NCI-H748 (cell line): ENCODE data around the gene MLXIPL.
"Not testable (repeated sequence)": the region's sequence is repeated elsewhere in the genome, so short reads cannot be mapped to it uniquely, and the experiment has no call there.

Experiments
- DNase-seq: peaks from one replicate; lab custom pipeline; 2025; ENCODE audit not compliant: unreplicated experiment; lab: John Stamatoyannopoulos, UW

Gene MLXIPL

DNA sequence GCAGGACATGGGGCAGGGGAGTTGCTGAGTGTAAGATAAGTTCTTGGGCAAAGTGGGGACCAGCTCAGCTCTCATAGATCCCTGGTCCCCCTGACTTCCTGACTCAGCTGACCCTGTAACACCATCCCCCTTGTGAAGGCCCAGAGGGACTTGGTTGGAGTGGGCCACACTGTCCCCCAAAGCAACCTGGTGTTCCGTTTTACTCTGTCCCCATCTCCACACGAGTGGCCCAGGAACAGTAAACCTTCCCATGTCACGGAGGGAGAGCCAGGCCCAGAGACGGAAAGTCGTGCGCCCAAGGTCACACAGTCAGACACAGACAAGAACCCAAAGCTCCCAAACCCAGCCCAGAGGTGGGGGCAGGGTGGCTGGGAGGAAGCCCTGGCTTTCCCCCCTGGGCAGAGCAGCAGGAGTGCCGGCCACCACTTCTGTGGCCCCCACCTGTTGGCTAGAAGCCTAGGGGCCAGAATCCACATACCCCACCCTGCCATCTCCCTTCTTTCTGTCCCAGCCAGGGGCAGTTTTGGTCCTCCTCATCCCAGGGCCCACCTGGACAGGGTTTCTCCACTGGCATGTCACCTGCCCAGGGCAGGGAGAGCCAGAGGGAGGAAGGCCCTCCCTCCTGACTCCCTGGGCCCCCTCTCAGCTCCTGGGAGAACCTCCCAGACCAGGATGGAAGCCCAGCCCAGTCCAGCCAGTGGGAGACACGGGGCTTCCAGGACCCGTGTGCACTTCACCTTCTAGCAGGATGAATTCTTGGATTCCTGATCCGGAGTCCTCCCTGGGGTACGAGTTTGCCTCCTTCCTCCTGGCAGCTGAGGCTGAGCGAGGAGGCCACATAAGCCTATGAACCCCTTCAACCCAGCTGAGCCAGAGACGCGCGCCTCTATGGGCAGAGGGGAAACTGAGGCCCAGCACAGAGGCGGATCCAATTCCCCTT, 22.7 kb upstream of the MLXIPL start:
- no peak for DNase-seq

DNA sequence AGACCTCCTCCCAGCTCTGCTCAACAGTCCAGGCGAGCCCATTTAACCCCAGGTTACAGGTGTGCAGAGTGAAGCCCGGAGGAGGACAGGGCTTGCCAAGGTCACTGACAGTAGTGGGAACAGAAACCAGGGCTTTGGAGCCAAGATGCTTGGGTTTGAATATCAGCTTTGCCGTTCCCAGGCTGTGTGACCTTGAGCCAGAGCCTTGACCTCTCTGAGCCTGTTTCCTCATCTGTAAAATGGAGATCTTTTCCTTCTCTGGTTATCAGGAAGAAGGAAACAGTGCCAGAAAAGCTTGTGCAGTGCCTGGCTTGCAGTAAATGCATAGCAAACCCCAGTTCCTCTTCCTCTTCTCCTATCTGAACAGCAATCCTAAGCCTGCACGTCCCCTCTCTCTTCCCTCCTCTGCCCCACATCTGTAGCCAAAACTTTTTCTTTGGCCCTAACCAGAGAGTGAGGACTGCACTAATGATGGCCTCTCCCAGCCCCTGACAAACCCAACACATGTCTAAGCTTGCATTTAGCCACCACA, 21.4 kb upstream of the MLXIPL start:
- DNase-seq, result no peak

DNA sequence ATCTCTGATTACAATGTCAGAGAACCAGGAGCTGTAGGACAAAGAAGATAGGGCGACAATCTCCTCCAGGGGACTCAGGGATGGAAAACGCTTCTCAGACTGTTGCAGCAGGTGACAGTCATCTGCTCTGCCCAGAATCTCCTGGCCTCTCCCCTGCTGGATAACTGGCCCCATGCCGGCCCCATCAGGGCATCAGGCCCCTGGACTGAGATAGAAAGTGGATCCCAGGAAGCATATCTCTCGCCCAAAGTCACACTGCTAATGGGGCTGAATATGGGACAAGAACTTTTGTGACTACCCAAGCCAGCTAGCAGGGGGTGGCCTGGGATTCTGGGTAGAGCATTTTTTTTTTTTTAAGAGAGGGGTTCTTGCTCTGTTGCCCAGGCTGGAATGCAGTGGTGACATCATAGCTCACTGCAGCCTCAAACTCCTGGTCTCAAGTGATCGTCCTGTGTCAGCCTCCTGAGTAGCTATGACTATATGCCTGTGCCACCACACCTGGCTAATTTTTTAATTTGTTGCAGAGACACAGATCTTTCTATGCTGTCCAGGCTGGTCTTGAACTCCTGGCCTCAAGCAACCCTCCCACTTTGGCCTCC, 20.5 kb upstream of the MLXIPL start:
- no peak for DNase-seq

DNA sequence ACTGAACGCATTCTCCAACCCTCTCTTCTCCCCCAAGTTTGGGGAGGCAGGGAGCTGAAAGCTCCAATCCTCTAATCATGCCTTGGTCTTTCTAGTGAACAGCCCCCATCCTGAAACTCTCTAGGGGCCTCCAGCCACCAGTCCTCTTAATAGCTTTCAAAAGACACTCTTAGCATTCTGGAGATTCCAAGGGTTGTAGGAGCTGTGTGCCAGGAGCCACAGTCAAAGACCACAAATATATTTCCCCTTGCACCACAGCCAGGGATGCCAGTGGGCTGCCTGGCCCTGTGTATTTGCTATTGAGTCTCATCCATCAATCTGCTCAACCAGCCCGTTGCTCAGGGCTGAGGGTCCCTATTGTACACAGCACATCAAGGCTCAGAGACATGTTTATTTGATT, 18.5 kb upstream of the MLXIPL start:
- DNase-seq, result no peak

DNA sequence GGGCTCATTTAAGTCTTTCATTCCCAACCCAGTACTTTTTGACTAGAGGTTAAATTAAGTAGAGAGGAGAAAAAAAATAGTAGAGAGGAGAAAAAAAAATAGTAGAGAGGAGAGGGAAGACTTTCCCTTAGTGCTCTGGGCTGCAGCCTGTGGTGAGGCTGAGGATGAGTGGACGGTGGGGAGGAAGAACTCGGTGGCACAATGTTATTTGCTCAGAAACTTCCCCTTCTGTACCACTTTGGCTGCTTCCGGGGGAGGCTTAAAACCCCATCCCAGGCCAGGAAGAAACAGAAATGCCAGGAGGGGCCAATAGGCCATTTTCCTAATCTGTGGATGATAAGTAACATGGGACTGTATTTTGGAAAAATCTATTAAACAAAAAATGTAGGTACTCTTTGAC, 14.6 kb upstream of the MLXIPL start:
- DNase-seq, result no peak

DNA sequence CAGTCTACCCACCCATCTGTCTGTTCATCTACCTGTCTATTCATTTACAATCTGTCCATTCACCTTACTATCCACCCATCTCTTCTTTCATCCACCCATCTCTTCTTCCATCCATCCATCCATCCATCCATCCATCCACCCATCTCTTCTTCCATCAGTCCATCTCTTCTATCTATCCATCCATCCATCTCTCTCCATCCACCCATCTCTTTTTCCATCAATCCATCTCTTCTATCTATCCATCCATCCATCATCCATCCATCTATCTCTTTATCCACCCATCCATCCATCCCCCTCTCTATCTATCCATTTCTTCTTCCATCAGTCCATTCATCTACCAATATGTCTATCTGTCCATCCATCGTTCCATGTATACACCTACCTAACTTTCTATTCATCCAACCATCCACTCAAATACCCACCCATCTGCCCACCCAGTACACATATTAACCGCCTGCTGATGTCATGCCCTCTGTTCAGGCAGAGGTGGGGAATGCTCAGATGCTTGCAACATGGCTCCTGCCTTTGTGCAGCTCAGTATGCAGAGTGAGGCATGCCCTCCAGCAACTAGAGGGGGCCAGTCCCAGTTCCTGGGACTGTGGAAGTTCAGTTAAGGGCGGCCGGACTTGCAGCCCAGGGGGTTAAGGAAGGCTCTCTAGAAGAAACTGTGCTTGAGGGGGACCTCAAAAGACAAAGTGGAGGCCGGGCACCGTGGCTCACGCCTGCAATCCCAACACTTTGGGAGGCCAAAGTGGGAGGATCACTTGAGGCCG, 11.3 kb upstream of the MLXIPL start:
- no peak for DNase-seq

DNA sequence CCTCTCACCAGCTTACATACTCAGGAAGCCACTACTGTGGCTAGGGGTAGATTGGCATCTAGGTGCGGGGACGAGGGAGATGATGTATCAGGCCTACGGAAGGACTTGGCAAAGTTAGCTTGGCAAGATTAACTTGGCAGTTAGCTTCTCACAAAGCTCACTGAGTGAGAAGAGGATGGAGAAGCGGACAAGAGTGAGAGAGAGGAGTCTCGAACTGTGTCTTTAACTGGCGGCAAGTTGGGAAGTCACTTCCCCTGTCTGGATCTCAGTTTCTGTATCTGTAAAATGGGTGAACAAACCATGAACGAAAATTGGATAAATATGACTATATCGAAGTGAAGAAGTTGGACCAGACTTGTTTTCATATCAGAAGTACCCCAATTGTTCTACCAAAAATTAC, 9.5 kb upstream of the MLXIPL start:
- DNase-seq, result no peak

DNA sequence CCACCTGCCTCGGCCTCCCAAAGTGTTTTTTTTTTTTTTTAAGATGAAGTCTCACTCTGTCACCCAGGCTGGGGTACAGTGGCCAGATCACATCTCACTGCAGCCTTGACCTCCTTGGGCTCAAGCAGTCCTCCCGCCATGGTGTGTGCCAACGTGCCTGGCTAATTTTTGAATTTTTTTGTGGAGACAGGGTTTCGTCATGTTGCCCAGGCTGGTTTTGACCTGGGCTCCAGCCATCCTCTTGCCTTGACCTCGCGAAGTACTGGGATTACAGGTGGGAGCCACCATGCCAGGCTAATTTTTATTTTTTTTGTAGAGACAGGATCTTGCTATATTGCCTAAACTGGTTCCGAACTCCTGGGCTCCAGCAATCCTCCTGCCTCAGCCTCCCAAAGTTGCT, 9.0 kb upstream of the MLXIPL start:
- no peak for DNase-seq

DNA sequence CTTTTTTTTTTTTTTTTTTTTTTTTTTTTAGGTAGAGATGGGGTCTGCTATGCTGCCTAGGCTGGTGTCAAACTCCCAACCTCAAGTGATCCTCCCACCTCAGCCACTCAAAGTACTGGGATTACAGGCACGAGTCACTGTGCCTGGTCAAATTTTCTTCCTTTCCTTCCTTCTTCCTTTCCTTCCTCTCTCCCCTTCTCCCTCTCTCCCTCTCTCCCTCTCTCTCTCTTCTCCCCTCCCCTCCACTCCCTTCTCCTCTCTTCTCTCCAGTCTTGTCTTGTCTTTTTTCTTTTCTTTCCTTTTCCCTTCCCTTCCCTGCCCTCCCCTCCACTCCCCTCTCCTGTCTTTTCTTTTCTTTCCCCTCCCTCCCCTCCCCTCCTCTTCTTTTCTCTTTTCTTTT, 7.2 kb upstream of the MLXIPL start:
- no peak for DNase-seq

DNA sequence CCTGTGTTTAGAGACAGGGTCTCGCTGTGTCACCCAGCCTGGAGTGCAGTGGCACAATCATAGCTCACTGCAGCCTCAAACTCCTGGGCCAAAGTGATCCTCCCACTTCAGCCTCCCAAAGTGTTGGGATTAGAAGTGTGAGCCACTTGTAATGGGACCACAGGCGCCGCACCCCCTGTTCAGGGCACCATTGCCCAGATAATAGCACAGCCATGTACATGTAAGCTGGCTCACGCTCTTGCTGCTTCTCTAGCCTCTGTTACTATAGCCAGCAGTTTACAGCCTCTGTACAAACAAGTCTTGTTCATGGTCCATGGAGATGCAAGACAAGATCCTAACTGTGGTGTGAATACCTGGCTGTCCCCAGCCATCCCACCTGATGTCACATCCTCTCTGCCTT, 4.2 kb upstream of the MLXIPL start:
- DNase-seq, result no peak

DNA sequence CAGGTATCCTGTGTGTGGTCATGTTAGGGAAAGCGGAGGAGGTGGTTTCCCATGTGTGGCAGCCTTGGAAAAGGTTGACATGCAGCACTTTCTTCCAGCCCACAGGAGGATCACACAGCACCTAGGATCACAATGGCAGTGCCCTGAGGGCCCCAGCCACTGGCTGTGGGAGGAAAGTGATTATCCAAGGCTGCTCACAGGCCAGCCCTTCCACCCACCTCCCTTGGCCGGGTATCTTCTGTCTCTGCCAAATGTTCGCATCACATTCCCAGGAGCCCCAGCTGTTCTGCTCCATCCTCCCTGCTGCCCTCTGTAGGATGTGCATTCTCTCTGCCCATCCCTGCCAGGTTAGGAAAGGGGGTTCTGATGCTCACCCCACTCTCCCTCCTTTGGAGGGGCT, 2.5 kb upstream of the MLXIPL start:
- DNase-seq, result no peak

DNA sequence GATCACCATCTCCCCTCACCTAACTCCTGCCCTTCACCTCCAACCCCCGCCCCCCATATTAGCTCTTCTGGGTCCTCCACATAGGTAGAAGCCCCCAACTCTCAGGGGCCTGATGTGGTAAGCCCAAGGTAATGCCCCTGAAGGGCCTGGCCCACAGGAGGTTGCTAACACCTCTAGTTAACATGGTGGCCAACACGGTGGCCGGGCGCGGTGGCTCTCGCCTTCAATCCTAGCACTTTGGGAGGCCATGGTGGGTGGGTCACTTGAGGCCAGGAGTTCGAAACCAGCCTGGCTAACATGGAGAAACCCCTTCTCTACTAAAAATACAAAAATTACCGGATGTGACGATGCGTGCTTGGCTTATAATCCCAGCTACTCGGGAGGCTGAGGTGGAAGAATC, 954 bp upstream of the MLXIPL start:
- DNase-seq, result no peak

DNA sequence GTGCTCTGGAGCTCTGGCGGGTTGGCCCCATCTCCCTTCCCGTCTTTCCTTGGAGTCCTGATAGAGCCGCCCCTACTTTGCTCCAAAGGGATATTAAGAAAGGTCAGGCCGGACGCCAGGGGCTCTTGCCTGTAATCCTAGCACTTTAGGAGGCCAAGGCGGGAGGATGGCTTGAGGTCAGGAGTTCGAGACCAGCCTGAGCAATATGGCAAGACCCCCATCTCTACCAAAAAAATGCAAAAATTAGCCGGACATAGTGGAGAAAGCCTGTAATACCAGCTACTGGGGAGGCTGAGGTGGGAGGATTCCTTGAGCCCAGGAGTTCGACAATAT, 313 bp upstream of the MLXIPL start:
- DNase-seq, result no peak

DNA sequence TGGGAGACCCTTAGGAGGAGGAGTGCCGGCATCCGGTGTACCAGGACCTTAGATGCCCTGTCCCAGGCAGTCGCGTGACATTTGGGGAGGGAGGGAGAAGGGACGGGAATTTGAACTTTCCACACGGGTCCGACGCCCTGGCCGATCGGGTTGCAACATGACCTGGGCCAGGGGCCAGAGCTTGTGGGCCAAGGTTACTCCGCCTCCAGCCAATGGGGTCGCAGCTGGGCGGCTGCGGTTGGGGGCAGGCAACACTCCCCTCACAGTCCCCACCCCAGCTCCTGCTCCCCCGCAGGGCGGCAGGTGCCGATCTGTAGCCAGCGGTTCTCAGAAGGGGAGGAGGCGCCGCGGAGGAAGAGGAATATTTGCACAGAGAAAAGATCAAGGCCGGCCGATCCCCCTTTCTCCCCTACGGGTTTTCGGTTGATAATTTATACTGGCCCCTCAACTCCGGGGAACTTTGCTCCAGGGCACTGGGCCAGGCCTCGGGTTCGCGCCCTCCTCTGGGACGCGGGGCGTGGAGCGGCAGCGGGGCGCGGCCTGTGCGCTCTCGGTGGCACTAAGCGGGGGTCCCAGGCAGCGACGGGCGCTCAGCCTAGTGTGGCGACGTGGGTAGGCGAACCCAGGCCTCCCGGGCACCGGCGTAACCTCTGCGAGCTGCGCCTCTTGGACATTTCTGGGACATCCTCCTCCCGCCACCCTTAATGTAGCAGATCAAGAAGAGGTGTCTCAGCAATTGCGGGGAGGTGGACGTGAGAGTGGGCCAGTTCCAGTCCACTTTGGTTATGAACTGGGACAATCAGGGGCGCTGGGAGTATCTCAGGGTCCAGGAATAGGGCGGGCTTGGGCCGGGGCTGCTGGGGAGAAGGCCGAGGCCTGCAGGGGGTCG, 1.2 kb downstream of the MLXIPL start:
- DNase-seq, result peak; percentile 26

DNA sequence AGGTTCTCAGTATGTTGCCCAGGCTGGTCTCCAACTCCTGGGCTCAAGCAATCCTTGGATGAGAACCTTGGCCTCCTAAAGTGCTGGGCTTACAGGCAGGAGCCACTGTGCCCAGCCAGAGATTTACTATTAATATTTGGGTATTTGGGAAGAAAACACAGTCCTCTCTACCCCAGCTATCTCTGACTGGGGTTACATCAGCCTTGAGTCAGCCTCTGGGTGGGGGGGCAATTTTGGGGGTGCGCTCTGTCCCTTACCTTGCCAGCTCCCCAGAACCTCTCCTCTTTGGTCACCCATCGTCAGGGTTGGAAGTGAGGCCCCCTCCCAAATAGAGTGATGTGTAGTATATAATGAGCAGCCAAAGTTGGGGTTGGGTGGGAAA, 1.8 kb downstream of the MLXIPL start:
- DNase-seq, result no peak

DNA sequence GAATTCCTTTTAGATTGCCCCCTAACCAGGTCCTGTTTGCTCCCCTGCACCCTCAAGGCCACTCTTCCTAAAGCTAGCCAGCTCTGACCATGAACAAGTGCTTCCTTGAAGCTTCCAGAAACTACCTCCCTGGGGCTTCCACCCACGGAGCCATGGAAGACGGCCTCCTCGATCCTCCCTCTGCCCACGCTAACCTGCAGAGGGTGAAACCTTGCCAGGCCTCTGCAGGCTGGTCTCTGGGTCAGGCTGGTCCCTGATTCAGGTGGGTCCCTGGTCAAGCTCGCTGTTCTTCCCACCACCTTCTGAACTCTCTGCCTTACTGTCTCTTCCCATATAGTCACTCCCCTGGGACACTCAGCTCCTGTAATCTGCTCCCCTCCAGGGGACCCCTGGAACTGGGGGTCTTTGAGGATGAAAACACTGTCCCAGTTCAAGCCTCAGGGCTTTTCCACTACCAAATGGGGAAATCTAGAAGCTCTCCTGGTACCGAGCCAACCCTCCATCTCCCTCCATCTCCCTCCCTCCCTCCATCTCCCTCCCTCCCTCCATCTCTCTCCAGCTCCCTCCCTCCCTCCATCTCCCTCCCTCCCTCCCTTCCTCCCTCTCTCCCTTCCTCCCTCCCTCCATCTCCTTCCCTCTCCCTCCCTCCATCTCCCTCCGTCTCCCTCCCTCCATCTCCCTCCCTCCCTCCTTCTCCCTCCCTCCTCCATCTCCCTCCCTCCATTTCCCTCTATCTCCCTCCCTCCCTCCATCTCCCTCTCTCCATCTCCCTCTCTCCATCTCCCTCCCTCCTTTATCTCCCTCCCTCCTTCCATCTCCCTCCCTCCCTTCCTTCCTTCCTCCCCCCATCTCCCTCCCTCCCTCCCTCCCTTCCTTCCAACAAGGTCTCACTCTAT, 2.9 kb downstream of the MLXIPL start:
- no peak for DNase-seq

DNA sequence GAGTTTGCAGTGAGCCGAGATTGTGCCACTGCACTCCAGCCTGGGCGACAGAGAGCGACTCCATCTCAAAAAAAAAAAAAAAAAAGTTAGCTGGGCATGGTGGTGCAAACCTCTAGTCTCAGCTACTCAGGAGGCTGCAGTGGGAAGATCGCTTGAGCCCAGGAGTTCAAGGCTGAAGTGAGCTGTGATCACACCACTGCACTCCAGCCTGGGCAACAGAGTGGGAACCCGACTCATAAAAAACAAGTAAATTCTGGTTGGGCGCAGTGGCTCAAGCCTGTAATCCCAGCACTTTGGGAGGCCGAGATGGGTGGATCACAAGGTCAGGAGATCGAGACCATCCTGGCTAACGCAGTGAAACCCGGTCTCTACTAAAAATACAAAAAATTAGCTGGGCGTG, 4.9 kb downstream of the MLXIPL start:
- DNase-seq, result not testable (repeated sequence)

DNA sequence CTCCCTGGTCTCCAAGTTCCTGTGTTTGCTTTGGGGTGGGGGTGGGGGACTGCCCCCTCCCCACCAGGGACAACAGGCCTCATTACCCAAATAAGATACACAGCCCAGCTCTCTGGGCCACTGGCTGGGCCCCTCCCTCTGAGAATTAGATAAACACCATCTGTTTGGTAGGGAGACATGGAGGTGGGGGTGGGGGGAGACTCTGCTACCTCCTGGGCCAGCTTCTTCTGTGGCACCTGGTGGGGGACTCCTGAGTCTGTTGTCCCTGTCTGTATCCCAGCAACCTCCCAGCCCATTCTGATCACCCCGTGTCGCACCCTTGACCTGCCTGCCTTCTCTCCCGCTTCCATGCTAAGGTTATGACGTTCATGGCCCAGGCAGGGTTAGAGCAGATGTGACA, 5.8 kb downstream of the MLXIPL start:
- no peak for DNase-seq

DNA sequence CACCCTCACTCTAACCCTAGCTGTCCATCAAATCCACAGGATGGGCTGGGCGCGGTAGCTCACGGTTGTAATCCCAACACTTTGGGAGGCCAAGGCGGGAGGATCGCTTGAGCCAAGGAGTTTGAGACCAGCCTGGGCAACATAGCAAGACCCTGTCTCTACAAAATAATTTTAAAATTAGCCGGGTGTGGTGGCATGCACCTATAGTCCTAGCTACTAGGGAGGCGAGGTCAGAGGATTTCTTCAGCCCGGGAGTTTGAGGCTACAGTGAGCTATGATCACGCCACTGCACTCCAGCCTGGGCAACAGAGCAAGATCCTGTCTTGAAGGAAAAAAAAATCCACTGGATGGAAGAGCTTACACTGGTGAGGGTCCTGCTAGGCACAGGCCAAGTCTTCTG, 6.8 kb downstream of the MLXIPL start:
- DNase-seq, result not testable (repeated sequence)

DNA sequence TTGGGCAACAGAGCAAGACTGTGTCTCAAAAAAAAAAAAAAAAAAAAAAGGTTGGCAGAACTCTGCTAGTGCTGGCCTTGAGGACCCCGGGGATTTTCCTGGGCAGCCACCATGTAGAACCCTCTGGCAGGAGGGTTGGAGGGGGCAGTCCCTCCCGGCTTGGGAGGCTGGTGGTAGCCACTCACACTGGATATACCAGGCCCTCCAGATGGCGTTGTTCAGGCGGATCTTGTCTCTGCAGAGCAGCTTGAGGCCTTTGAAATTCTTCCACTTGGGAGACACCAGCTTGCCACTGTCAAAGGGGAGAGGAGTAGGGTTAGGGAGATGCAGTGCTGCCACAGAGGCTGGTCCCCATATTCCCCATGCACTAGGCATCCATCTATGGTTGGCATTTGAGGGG, 8.4 kb downstream of the MLXIPL start:
- DNase-seq, result peak; percentile 9
